NCI-H526 treated with DMSO at 0.1 percent for 48 hours (cell line): ENCODE data around the gene FARS2.

Experiments used
- DNase-seq: peaks from one replicate; lab custom pipeline; 2025; lab: John Stamatoyannopoulos, UW

FARS2 gene

DNA sequence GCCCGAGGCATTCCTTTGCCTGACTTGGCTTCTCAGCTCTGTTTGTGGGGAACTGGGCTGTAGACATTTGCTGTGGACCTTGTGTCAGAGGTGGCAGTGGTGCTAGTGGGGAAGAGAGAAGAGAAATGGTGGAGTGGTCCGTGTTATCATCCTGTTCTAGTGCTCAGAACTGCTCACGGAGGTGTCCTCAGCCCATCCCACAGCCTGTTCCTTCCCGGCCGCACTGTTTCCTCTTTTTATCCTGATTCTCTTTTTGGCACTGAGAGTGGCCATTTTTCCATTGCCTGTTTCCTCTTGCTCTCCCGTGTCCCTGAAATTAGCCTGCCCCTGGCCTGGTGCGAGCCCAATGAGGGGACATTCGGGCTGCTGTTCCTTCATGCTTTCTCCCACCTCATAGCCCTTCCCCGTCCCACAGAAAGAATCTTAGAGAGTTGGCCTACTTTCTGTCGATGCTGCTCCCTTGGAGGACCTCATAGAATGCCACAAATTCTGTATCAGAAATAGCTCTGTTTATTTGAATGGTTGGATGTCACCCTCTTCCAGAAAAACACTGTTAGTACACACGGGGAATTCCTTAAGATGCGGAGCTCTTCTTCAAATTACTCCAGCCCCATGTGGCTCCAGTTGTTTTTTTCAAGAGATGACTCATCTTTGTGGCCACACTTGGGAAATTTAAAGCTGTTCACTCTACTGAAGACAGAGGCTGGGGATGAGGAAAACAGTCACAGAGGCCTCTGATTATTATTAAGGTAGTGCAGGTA, 26.1 kb downstream of the FARS2 start:
- no peak for DNase-seq

GRCh38 chr6:5287966-5288297, 26.6 kb downstream of the FARS2 start:
- no peak for DNase-seq

- DNase-seq, result no peak
These were observed 28.8 kb downstream of the FARS2 start for GRCh38 chr6:5290097-5290496.

GRCh38 chr6:5290500-5290899, 29.2 kb downstream of the FARS2 start:
- DNase-seq, result no peak

DNA sequence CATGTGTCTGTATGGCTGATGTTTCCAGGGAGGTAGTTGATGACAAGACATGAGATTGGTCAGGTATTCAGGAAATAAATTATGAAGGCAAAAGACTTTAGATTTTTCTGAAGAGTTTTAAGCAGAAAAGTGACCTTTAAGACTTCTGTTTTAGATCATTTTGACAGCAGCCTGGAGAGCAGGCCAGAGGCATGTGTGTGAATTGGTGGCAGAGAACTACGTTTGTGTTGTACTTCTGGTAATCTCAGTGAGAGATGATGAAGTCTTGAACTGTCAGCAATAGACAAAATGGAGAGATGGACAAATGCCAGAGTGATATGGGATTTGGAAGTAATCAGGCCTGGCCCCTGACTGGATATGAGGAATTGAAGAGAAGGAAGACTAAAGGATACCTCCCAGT, 30.8 kb downstream of the FARS2 start:
- DNase-seq, result no peak

- DNase-seq, result no peak
These were observed 32.4 kb downstream of the FARS2 start for GRCh38 chr6:5293692-5294091.

DNA sequence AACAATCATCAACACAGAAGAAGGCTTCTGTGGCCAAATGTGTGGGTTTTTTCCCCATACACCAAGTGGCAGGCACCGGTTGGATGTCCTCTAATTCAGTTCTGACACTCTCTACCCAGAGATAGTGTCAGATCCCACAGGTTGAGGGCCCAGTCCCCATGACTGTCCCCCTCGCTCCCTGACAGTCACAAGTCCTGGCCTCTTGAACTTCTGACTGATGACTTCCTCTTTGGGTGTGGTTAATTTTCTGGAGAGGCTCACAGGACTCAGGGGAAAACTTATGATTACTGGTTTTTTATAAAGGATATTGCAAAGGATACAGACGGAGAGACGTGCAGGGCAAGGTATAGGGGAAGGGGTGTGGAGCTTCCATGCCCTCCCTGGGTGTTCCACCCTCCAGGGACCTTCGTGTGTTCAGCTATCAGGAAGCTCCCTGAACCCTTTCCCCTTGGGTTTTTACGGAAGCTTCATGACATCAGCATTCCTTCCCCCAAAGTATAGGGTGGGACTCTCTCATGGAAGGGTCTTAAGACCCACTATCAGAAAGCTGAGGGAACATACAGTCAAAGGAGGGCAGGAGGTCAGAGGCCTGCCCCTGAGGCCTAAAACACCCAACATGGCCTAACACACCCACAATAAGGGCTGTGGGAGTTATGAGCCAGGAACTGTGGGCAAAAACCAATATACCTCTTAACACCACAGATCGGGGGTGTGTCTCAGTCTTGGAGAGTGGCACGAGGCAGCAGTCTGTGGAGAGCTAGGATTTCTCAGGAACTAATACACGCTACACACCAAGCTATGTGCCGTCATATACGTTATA, 33.3 kb downstream of the FARS2 start:
- DNase-seq, result no peak

GRCh38 chr6:5295623-5296022, 34.3 kb downstream of the FARS2 start:
- DNase-seq, result no peak

DNA sequence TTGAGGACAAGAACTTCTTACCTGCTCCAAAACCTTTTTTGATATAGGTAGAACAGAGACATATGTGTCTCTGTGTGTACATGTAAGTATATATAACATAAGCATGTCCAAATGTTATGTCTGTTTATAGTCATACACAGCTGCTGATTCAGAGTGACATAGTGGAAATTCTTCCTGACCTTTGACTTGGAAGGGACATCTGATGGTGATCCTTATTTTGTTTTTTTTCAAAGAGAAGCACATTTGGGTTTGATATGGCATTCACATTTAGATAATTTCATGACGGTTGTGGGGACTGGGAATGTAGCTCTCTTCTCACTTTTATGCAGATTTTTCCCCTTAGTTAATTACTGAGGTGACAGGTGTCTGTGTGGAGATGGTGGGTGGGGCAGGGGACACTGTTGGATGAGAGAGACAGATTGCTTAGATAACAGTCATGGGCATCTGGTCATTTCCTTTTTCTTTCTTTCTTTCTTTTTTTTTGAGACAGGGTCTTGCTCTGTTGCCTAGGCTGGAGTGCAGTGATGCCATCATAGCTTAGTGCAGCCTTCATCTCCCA, 39.0 kb downstream of the FARS2 start:
- DNase-seq, result no peak

DNA sequence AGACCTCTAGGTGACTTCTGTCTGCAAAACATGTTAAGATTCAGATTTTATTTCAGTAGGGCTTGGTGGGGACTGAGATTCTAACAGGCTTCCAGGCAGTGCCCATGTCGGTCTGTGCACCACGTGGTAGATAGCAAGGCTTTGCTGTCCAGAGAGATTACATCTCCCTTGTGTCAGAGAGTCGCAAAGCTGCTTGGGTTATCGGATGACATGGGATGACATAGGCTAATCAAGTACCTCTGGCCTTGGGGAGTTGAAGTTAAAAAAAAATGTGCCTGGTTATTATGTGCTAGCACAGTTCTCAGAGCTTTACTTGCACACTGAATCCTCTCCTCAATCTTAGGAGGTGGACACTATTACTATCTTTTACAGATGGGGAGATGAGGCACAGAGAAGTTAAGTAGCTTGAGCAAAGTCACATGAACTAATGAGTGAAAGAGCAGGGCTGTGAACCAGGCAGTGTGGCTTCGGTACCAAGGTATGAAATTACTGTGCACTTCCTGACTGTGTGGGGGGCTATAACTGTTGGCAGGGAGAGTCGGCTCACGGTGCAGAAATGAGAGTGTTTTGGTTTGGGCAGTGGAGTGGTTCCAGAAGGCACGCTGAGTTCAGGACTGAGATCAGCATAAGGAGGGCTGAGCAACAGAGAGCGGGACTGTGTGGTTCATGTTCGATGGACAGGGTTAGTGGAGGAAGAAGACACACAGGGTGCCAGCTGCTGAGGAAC, 41.1 kb downstream of the FARS2 start:
- DNase-seq, result no peak

- DNase-seq, result no peak
These were observed 41.8 kb downstream of the FARS2 start for GRCh38 chr6:5302995-5303622.

GRCh38 chr6:5303682-5304081, 42.4 kb downstream of the FARS2 start:
- no peak for DNase-seq

DNA sequence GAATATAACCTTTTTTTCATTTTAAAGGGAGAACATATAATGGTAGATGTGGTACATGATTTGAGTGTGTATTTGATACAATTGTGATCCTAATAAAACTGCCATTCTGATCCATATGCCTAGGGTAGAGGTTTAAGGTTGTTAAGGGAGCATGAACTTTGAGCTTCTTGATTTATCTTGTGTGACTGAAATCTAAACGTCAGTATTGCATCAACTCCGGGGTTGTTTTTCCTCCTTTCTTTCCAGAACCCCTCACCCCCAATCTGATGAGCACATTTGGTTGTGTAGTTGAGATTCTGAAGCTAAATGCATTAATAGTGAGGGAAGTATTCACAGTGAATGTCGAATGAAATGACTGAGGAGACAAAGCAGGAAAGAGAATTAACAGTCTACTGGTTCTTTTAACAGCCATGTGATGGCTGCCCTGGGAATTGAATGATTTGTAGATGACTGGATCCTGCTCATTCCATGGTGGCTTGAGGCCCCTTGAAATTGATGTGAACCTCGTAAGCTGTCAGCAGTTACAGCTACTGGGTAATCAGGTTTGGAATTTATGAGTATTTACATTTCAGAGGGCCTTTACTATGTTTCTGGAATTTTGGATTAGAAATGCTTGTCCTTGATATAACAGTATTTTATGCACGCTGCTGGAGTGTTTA, 44.8 kb downstream of the FARS2 start:
- DNase-seq, result no peak

DNA sequence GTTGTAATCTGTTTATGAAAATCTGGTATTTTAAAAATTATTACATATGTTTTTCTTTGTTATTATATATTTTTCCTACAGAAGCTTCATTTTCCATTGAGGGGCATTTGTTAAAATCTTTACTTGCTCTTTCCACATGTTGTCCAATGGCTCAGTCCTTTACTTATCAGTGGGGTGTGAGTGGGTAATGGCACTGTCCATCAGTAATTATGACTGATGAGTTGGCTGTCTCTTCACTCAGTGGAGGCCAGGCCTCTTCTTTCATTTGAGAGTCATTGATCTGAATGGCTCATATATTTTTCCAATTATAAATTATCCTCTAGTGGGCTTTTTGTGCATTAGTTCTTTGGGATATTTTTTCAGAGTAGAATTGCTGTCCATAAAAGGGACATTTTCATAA, 45.7 kb downstream of the FARS2 start:
- no peak for DNase-seq

- DNase-seq, result no peak
These were observed 46.8 kb downstream of the FARS2 start for GRCh38 chr6:5308066-5308465.

- DNase-seq, result no peak
These were observed 53.0 kb downstream of the FARS2 start for GRCh38 chr6:5314191-5314865.

GRCh38 chr6:5315881-5316280, 54.6 kb downstream of the FARS2 start:
- DNase-seq, result peak; percentile 77

- no peak for DNase-seq
These were observed 55.6 kb downstream of the FARS2 start for GRCh38 chr6:5316951-5317350.

DNA sequence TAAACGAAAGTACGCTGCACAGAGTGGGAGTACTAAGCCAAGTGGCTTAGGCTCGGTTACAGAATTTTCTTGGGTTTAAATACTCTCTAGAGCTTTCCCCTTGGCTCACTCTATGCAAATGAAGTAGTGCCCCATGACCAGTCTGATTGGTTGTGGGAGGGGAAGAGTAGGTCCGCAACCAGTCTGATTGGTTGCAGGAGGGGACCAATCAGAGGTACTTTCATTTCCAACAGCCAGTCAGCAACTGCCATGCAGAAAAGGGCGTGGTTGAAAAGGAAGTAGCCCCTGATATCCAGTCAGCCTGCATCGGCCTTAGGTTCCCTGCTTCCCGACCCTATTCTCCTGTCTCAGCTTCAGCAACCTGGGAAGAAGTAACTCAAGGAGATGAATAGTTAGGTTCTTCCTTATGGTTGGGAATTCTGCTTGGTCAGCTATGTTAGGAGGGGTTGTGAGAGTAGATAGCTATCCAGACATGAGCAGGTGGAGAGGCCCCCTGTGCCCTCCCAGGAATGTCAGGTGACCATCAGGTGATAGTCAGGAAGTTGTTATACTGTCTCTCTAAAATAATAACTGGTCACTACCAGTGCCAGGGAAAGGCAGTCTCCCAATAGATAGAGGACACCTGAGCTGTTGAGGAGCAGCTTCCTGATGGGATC, 57.4 kb downstream of the FARS2 start:
- no peak for DNase-seq

DNA sequence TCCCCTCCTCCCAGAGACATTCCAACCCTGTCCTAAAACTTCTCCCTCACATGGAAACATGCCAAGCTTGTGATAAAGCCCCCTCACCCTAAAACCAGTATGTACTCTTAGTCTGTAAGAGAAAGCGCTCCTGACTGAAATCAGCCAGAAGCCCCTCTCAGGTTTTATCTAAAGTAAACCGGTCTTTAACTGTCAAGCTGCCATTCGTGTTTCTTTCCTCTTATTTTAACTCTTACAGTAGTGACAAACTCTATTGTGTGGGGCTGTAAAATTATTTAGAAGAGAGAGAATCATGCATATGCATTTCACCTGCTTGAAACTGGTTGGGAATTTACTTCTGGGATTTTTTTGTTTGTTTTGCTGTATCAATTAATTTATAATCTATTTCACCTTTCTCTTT, 62.7 kb downstream of the FARS2 start:
- DNase-seq, result no peak

GRCh38 chr6:5325173-5325572, 63.9 kb downstream of the FARS2 start:
- no peak for DNase-seq
